ENCODE data around the gene KHDC3L.

DNA sequence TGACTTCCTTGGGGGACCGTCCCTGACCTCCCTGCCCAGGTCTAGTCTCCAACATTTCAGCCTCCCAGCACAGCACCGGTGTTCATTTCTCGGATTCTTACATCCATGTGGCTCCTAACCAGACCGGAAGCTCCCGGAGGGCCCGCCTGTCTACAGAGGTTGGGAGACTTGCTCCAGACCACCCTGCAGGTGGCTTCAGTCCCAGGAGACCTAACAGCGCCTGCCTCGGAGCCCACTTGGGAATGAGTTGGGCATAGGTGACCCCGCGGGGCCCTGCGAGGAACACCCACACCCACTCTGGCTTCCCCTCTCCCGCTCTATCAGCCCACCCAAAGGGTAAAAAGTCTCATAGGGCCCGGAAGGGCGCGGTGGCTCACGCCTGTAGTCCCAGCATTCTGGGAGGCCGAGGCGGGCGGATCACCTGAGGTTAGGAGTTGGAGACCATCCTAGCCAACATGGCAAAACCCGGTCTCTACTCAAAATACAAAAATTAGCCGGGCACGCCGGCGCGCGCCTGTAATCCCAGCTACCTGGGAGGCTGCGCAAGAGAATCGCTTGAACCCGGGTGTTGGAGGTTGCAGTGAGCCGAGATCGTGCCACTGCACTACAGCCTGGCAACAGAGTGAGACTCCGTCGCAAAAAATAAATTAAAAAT is 13.8 kb upstream of the KHDC3L start:
- no peak for TF ChIP-seq RFX5 (IDR thresholded peaks at IDR 0.05; ENCODE audit: borderline replicate concordance, low read depth, low read length)
- no peak for TF ChIP-seq ASH2L (IDR thresholded peaks at IDR 0.05; ENCODE audit: low read length)
- no peak for TF ChIP-seq SAP30 (IDR thresholded peaks at IDR 0.05; ENCODE audit: insufficient read depth, insufficient replicate concordance, low read length)
- TF ChIP-seq SP1 (IDR thresholded peaks at IDR 0.05; ENCODE audit: low read depth, low read length), result no peak
- TF ChIP-seq, protein P1, sequence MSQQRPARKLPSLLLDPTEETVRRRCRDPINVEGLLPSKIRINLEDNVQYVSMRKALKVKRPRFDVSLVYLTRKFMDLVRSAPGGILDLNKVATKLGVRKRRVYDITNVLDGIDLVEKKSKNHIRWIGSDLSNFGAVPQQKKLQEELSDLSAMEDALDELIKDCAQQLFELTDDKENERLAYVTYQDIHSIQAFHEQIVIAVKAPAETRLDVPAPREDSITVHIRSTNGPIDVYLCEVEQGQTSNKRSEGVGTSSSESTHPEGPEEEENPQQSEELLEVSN (IDR thresholded peaks at IDR 0.05), result peak; percentile 58; the same call in 1 of the 2 replicates
- no peak for TF ChIP-seq CEBPB (IDR thresholded peaks at IDR 0.05; ENCODE audit: low read depth, low read length)
- no peak for TF ChIP-seq EZH2 (IDR thresholded peaks at IDR 0.05; ENCODE audit: low read depth, low read length, severe bottlenecking)
- TF ChIP-seq, protein P2, sequence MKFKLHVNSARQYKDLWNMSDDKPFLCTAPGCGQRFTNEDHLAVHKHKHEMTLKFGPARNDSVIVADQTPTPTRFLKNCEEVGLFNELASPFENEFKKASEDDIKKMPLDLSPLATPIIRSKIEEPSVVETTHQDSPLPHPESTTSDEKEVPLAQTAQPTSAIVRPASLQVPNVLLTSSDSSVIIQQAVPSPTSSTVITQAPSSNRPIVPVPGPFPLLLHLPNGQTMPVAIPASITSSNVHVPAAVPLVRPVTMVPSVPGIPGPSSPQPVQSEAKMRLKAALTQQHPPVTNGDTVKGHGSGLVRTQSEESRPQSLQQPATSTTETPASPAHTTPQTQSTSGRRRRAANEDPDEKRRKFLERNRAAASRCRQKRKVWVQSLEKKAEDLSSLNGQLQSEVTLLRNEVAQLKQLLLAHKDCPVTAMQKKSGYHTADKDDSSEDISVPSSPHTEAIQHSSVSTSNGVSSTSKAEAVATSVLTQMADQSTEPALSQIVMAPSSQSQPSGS (IDR thresholded peaks at IDR 0.05; ENCODE audit: low read length), result no peak
- TF ChIP-seq, protein P3, sequence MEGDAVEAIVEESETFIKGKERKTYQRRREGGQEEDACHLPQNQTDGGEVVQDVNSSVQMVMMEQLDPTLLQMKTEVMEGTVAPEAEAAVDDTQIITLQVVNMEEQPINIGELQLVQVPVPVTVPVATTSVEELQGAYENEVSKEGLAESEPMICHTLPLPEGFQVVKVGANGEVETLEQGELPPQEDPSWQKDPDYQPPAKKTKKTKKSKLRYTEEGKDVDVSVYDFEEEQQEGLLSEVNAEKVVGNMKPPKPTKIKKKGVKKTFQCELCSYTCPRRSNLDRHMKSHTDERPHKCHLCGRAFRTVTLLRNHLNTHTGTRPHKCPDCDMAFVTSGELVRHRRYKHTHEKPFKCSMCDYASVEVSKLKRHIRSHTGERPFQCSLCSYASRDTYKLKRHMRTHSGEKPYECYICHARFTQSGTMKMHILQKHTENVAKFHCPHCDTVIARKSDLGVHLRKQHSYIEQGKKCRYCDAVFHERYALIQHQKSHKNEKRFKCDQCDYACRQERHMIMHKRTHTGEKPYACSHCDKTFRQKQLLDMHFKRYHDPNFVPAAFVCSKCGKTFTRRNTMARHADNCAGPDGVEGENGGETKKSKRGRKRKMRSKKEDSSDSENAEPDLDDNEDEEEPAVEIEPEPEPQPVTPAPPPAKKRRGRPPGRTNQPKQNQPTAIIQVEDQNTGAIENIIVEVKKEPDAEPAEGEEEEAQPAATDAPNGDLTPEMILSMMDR (IDR thresholded peaks at IDR 0.05; ENCODE audit: control extremely low read depth in 1 of 3, insufficient read depth in 1 of 3, low read depth in 1 of 3, low read length in 3 of 3), result no peak
- no peak for TF ChIP-seq RAD21 (IDR thresholded peaks at IDR 0.05 in 1 of 2, conservative IDR thresholded peaks at IDR 0.05 in 1 of 2; ENCODE audit: low read depth in 2 of 2, low read length in 2 of 2)
- TF ChIP-seq, protein P4, sequence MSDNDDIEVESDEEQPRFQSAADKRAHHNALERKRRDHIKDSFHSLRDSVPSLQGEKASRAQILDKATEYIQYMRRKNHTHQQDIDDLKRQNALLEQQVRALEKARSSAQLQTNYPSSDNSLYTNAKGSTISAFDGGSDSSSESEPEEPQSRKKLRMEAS (IDR thresholded peaks at IDR 0.05), result no peak
- no peak for TF ChIP-seq POLR2A (IDR thresholded peaks at IDR 0.05; ENCODE audit: control extremely low read depth in 1 of 2, low read depth in 2 of 2, low read length in 2 of 2)
- no peak for TF ChIP-seq BCL11A (IDR thresholded peaks at IDR 0.05; ENCODE audit: low read depth in 2 of 2, low read length in 2 of 2)
- no peak for TF ChIP-seq CHD2 (IDR thresholded peaks at IDR 0.05; ENCODE audit: low read length)

Measured in H1 (cell line).